Loucy (cell line): Measurements from ENCODE around the gene PDLIM4.

ENCODE experiments used
- H2AFZ ChIP-seq: fragments of 200-600 bp; sonication (generic); 2 replicates; pipeline ENCODE4 v1.6.0; 2016; ENCODE audit warnings: antibody characterized with exemption, mild to moderate bottlenecking, low read length, moderate library complexity
- H3F3A ChIP-seq: fragments of 200-600 bp; 2 replicates; pipeline ENCODE4 v1.6.0; 2016; ENCODE audit warnings: antibody characterized with exemption, low read depth, mild to moderate bottlenecking
- H3K27me3 ChIP-seq: fragments of 200-600 bp; sonication (generic); 2 replicates; pipeline ENCODE4 v1.6.1; 2014; ENCODE audit warnings: low read length, mild to moderate bottlenecking; ENCODE audit not compliant: insufficient read depth, poor library complexity, severe bottlenecking
- H3K36me3 ChIP-seq: fragments of 200-600 bp; sonication (generic); 2 replicates; pipeline ENCODE4 v1.6.1; 2016; ENCODE audit warnings: low read length; ENCODE audit not compliant: insufficient read depth
- H3K4me1 ChIP-seq: fragments of 200-600 bp; sonication (generic); 2 replicates; pipeline ENCODE4 v1.5.1; 2014; ENCODE audit warnings: low read length, mild to moderate bottlenecking; ENCODE audit not compliant: insufficient read depth, poor library complexity, severe bottlenecking
- H3K4me2 ChIP-seq: fragments of 200-600 bp; sonication (generic); 2 replicates; pipeline ENCODE4 v1.6.0; 2014; ENCODE audit warnings: antibody characterized with exemption, low read length, low read depth, mild to moderate bottlenecking; ENCODE audit not compliant: poor library complexity, severe bottlenecking
- H3K4me3 ChIP-seq: fragments of 200-600 bp; sonication (generic); 2 replicates; pipeline ENCODE4 v1.5.1; 2014; ENCODE audit warnings: low read length, mild to moderate bottlenecking, mixed read lengths; ENCODE audit not compliant: poor library complexity, severe bottlenecking
- H3K79me2 ChIP-seq: fragments of 200-600 bp; sonication (generic); 2 replicates; pipeline ENCODE4 v1.6.1; 2014; ENCODE audit warnings: low read length; ENCODE audit not compliant: insufficient read depth
- H3K9ac ChIP-seq: fragments of 200-600 bp; sonication (generic); 2 replicates; pipeline ENCODE4 v1.6.0; 2014; ENCODE audit warnings: mild to moderate bottlenecking, low read depth, low read length, moderate library complexity; ENCODE audit not compliant: poor library complexity, severe bottlenecking
- H3K9me2 ChIP-seq: fragments of 200-600 bp; sonication (generic); replicated peaks from 2 replicates; pipeline ENCODE4 v1.6.1; 2016; ENCODE audit warnings: low read depth, low read length, mixed read lengths
- H3K9me3 ChIP-seq: fragments of 200-600 bp; sonication (generic); 2 replicates; pipeline ENCODE4 v1.6.1; 2014; ENCODE audit warnings: mild to moderate bottlenecking, antibody characterized with exemption, low read length, low read depth; ENCODE audit not compliant: insufficient read depth
- H4K20me1 ChIP-seq: fragments of 200-600 bp; sonication (generic); 2 replicates; pipeline ENCODE4 v1.6.0; 2014; ENCODE audit warnings: antibody characterized with exemption, low read length, mild to moderate bottlenecking; ENCODE audit not compliant: insufficient read depth, poor library complexity, severe bottlenecking
- EZH2phosphoT487 ChIP-seq: fragments of 200-600 bp; IDR thresholded peaks from 2 replicates; pipeline ENCODE4 v1.6.1; 2018; ENCODE audit warnings: antibody characterized with exemption, mild to moderate bottlenecking, moderate library complexity, borderline replicate concordance
- TF ChIP-seq, protein P1 (sequence below): fragments of 200-600 bp; sonication (generic); conservative IDR thresholded peaks from 2 replicates; pipeline ENCODE4 v1.5.1; 2014; ENCODE audit warnings: mild to moderate bottlenecking, antibody characterized with exemption, low read length

Gene PDLIM4

DNA sequence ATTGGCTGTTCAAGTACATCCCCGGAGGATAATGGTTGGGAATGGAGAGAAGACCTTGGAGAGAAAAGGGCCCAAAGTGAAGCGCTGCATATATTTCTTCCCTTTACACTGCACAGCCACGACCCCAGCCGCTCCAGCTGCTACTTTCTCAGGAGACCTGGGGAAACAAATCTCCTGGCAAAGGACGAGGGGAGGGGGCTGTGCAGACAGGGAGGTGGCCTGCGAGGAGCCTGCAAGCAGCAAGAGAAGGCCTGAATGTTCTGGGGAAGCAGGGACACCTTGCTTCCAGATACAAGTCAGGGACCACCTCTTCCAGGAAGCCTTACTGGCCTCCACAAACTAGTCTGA is 739 bp upstream of the PDLIM4 start:
- Histone ChIP-seq H2AFZ (no peak overlapping the region), H3K4me3 (no peak overlapping the region), H3K9ac (no peak overlapping the region), H3K4me2 (no peak overlapping the region), H4K20me1 (no peaks in the 10 kb centered on the region), H3K9me3 (no peaks in the 10 kb centered on the region), H3K9me2 (no peaks in the 10 kb centered on the region), H3F3A (no peaks in the 10 kb centered on the region), H3K27me3 (no peaks in the 10 kb centered on the region), H3K79me2 (no peaks in the 10 kb centered on the region), H3K36me3 (no peaks in the 10 kb centered on the region), H3K4me1 (peaks cover 4% of the 10 kb centered on the region)
- TF ChIP-seq, protein P1, sequence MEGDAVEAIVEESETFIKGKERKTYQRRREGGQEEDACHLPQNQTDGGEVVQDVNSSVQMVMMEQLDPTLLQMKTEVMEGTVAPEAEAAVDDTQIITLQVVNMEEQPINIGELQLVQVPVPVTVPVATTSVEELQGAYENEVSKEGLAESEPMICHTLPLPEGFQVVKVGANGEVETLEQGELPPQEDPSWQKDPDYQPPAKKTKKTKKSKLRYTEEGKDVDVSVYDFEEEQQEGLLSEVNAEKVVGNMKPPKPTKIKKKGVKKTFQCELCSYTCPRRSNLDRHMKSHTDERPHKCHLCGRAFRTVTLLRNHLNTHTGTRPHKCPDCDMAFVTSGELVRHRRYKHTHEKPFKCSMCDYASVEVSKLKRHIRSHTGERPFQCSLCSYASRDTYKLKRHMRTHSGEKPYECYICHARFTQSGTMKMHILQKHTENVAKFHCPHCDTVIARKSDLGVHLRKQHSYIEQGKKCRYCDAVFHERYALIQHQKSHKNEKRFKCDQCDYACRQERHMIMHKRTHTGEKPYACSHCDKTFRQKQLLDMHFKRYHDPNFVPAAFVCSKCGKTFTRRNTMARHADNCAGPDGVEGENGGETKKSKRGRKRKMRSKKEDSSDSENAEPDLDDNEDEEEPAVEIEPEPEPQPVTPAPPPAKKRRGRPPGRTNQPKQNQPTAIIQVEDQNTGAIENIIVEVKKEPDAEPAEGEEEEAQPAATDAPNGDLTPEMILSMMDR, result no peak
- no peak for TF ChIP-seq EZH2phosphoT487

DNA sequence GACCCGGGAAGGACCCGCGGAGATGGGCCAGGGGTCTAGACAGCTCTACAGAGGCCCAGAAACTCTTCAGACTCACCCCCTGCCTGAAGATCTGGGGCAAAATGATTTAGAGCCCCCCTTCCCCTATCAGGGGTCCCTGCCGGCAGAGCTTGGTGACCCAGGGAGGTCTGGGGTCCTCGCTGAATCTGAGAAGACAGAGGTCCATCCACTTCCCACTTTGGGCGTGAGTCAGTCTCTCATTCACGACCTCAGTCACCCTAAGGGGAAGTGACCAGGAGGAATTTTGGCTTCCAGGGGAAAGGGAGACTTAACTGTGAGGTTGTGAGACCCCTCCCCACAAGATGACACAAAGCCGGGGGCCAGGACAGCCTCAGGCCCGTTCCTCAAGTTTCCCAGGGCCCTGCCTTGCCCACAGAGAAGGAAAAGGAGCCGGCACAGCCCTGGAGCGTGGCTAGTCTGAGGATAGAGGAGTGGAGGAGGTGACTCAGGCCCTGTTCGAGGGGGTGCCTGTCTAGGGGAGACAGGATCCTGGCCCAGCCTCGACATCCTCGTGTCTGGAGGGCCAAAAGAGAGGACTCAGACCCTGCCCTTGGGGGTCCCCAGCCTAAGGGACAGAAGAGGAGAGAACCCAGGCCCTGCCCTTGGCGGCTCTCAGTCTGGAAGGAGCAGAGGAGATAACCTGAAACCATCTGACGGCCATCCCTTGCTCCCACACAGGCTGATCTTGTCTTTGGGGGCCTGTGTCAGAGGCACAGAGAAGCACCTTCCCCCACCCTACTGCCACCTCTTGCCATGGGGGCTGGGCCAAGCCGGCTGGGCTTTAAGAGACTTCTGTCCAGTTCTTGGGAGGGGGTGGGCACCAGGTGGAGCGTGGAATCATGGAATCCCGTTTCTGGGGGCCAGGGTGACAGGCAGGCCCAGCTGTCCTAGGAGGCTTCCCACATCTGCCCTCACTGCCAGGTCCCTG is 889 bp downstream of the PDLIM4 start:
- Histone ChIP-seq H3K4me1 (peaks cover 7% of the 10 kb centered on the region), H3K4me3 (no peak overlapping the region)

DNA sequence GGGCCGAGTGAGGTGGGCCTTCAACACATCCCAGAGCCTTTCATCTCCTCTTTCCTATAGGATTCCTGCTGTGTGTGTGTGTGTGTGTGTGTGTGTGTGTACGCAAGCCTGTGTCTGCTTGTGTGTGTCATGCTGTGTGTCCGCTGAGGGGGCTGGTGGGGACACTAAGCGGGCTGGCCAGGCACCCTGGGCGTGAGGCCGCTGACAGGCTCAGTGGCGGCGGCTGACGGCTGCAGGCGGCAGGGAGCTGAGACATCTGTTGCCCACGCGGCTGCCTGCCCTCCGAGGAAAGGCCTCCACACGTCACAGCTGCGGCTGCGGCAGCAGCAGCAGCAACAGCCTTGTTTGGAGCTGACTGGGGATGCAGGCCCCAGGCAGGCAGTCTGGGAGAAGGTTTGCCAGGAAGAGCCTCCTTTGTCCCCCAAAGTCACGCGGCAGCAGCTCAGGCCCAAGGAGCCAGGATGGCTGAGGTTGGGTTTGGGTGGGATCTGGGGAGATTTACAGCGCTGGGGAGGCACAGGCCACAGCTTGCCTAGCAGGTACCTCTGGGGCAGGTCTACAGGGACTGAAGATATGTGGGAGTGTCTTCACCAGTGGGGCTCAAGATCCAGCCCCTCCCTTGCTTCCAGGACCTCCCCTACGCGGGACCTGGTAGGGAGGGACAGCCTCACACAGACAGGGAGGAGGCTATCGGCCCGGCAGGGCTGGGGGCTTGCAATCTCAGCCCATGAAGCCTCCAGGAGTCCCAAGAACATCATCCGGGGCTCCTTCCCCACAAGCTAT is 1.8 kb downstream of the PDLIM4 start:
- Histone ChIP-seq H2AFZ (no peak overlapping the region), H4K20me1 (no peaks in the 10 kb centered on the region), H3K4me3 (no peak overlapping the region), H3K4me1 (peaks cover 16% of the 10 kb centered on the region), H3K9me2 (no peaks in the 10 kb centered on the region), H3K36me3 (no peaks in the 10 kb centered on the region), H3K4me2 (no peak overlapping the region), H3K27me3 (no peaks in the 10 kb centered on the region), H3K79me2 (no peaks in the 10 kb centered on the region), H3K9me3 (no peaks in the 10 kb centered on the region), H3K9ac (no peak overlapping the region), H3F3A (no peaks in the 10 kb centered on the region)
- no peak for TF ChIP-seq EZH2phosphoT487

More for the DNA sequence above, 889 bp downstream of the PDLIM4 start:
- Histone ChIP-seq H3F3A (no peaks in the 10 kb centered on the region), H3K9me2 (no peaks in the 10 kb centered on the region), H3K9me3 (no peaks in the 10 kb centered on the region), H3K4me2 (no peak overlapping the region), H3K36me3 (no peaks in the 10 kb centered on the region), H3K9ac (no peak overlapping the region), H3K79me2 (no peaks in the 10 kb centered on the region), H3K27me3 (no peaks in the 10 kb centered on the region), H4K20me1 (no peaks in the 10 kb centered on the region), H2AFZ (no peak overlapping the region)
- TF ChIP-seq, protein P1, result no peak
- TF ChIP-seq EZH2phosphoT487, result no peak
